Smooth muscle cell (in vitro differentiated cells): Measurements from ENCODE around the gene ASB18. TPM values are rescaled to one million over a fixed set of nuclear protein-coding genes. Genes with fewer than 3 reads are reported as not detected.

Experiments
- DNase-seq: peaks from one replicate; lab custom pipeline; 2025; ENCODE audit not compliant: unreplicated experiment; lab: John Stamatoyannopoulos, UW
- H2AFZ ChIP-seq: fragments of 200-600 bp; sonication (generic); 2 replicates; pipeline ENCODE4 v1.6.0; 2016; ENCODE audit warnings: antibody characterized with exemption, low read depth, mild to moderate bottlenecking
- H3F3A ChIP-seq: fragments of 200-600 bp; sonication (generic); 2 replicates; pipeline ENCODE4 v1.6.0; 2017; ENCODE audit warnings: antibody characterized with exemption, low read depth
- H3K27ac ChIP-seq: fragments of 200-600 bp; sonication (generic); 2 replicates; pipeline ENCODE4 v1.5.1; 2016; ENCODE audit warnings: low read depth, mild to moderate bottlenecking
- H3K27me3 ChIP-seq: fragments of 200-600 bp; sonication (generic); 2 replicates; pipeline ENCODE4 v1.6.1; 2016; ENCODE audit warnings: low read depth, mild to moderate bottlenecking
- H3K36me3 ChIP-seq: fragments of 200-600 bp; sonication (generic); 2 replicates; pipeline ENCODE4 v1.5.1; 2016; ENCODE audit warnings: low read depth
- H3K4me1 ChIP-seq: fragments of 200-600 bp; sonication (generic); 2 replicates; pipeline ENCODE4 v1.5.1; 2016; ENCODE audit warnings: low read depth
- H3K4me2 ChIP-seq: fragments of 200-600 bp; sonication (generic); 2 replicates; pipeline ENCODE4 v1.6.0; 2016; ENCODE audit warnings: mild to moderate bottlenecking
- H3K4me3 ChIP-seq: fragments of 200-600 bp; sonication (generic); 2 replicates; pipeline ENCODE4 v1.5.1; 2016; ENCODE audit warnings: mild to moderate bottlenecking
- H3K79me2 ChIP-seq: fragments of 200-600 bp; sonication (generic); 2 replicates; pipeline ENCODE4 v1.6.0; 2016; ENCODE audit warnings: low read depth, mild to moderate bottlenecking
- H3K9ac ChIP-seq: fragments of 200-600 bp; sonication (generic); 2 replicates; pipeline ENCODE4 v1.6.0; 2016; ENCODE audit warnings: low read depth
- H3K9me3 ChIP-seq: fragments of 200-600 bp; sonication (generic); replicated peaks from 2 replicates; pipeline ENCODE4 v1.5.1; 2016; ENCODE audit warnings: low read depth
- H4K20me1 ChIP-seq: fragments of 200-600 bp; sonication (generic); 2 replicates; pipeline ENCODE4 v1.6.0; 2016; ENCODE audit warnings: low read depth
- CTCF ChIP-seq: fragments of 200-600 bp; sonication (generic); IDR thresholded peaks from 2 replicates; pipeline ENCODE4 v1.5.1; 2017; ENCODE audit warnings: borderline replicate concordance, mild to moderate bottlenecking, antibody characterized with exemption; ENCODE audit not compliant: insufficient read depth, poor library complexity, severe bottlenecking
- WGBS: methylation state at CpG from one replicate; pipeline ENCODE4 v1.1.7; 2016; ENCODE audit warnings: low lambda C conversion rate; 5-methylcytosine and 5-hydroxymethylcytosine counted together
- polyA plus RNA-seq: library from polyadenylated mRNA; unstranded; fragments of >200 nt; fragmentation: Nextera tagmentation; extraction: Ambion mirVana; gene quantifications from 2 replicates; pipeline ENCODE4 v1.2.1, GENCODE V29; 2016
- total RNA-seq: library from RNA; depleted of rRNA; stranded (reverse); fragments of >200 nt; gene quantifications from 2 replicates; pipeline ENCODE4 v1.2.3, GENCODE V29; 2014

The ASB18 gene
- total and polyA plus RNA-seq, 2 experiments from 2014 or later: 0.05 TPM; not detected in 1

GRCh38 chr2:236291911-236292310 is 27.7 kb upstream of the ASB18 start:
- Histone ChIP-seq H4K20me1 (no peaks in the 10 kb centered on the region), H3K27me3 (peaks cover 26% of the 10 kb centered on the region), H3K4me3 (no peak overlapping the region), H3K36me3 (no peaks in the 10 kb centered on the region), H3F3A (no peaks in the 10 kb centered on the region), H3K9me3 (no peaks in the 10 kb centered on the region), H3K27ac (no peak overlapping the region), H3K9ac (no peak overlapping the region), H3K79me2 (no peaks in the 10 kb centered on the region), H3K4me2 (no peak overlapping the region), H3K4me1 (no peaks in the 10 kb centered on the region), H2AFZ (no peak overlapping the region)
- DNase-seq: no peak
- 90% methylated on average over 3 of the region's 3 CpGs for WGBS
- no peak for TF ChIP-seq CTCF

- DNase-seq: no peak
- no peaks in the 10 kb centered on the region for H3K4me1 ChIP-seq
- H3K36me3 ChIP-seq: no peaks in the 10 kb centered on the region
- no peak for TF ChIP-seq CTCF
- H2AFZ ChIP-seq: no peak overlapping the region
- H3K27ac ChIP-seq: no peak overlapping the region
- no peak overlapping the region for H3K9ac ChIP-seq
- H3K9me3 ChIP-seq: no peaks in the 10 kb centered on the region
- no peaks in the 10 kb centered on the region for H4K20me1 ChIP-seq
- H3K4me3 ChIP-seq: no peak overlapping the region
- H3K27me3 ChIP-seq: peaks cover 22% of the 10 kb centered on the region
- H3K4me2 ChIP-seq: no peak overlapping the region
- H3F3A ChIP-seq: no peaks in the 10 kb centered on the region
- no peaks in the 10 kb centered on the region for H3K79me2 ChIP-seq
These were observed 27.3 kb upstream of the ASB18 start for GRCh38 chr2:236291476-236291875.

- Histone ChIP-seq H3F3A (no peaks in the 10 kb centered on the region), H2AFZ (no peak overlapping the region), H3K27me3 (peaks cover 21% of the 10 kb centered on the region), H4K20me1 (no peaks in the 10 kb centered on the region), H3K4me1 (no peaks in the 10 kb centered on the region), H3K4me2 (no peak overlapping the region), H3K27ac (no peak overlapping the region), H3K79me2 (no peaks in the 10 kb centered on the region), H3K9me3 (no peaks in the 10 kb centered on the region), H3K36me3 (no peaks in the 10 kb centered on the region), H3K9ac (no peak overlapping the region), H3K4me3 (no peak overlapping the region)
- WGBS: 93% methylated on average over 9 of the region's 9 CpGs
- no peak for TF ChIP-seq CTCF
- no peak for DNase-seq
These were observed 26.7 kb upstream of the ASB18 start for GRCh38 chr2:236290742-236291425.
